HG02588 (cell line): ENCODE measurements around the gene MRGPRF.
"Not testable (repeated sequence)": the region's sequence is repeated elsewhere in the genome, so short reads cannot be mapped to it uniquely, and the experiment has no call there.

Experiments used
- ATAC-seq: cut with Tn5 transposase; IDR thresholded peaks from one replicate; pipeline ENCODE4 v1.9.1; 2021; ENCODE audit warnings: mild to moderate bottlenecking, moderate library complexity; ENCODE audit not compliant: unreplicated experiment

Gene MRGPRF

GRCh38 chr11:68992743-68993255 is 20.2 kb downstream of the MRGPRF start:
- ATAC-seq: no peak

GRCh38 chr11:68990995-68991780 is 21.9 kb downstream of the MRGPRF start:
- no peak for ATAC-seq

GRCh38 chr11:68989936-68990606 is 23.0 kb downstream of the MRGPRF start:
- ATAC-seq: no peak

DNA sequence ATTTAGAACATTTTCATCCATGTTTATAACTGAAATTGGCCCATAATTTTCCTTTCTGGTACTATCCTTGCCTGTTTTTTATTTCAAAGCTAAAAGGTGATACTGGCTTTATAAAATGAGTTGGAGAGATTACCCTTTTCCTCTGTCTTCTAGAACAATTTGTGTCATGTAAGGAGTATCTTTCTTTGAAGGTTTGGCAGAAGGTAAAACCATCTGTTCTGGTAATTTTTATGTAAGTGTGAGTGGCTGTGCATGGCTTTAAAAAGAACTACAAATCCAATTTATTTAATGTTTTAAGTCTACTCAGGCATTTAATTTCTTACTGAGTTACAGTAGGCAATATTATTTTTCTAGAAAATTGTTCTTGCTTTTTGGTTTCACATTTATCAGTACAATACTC is 24.6 kb downstream of the MRGPRF start:
- no peak for ATAC-seq

DNA sequence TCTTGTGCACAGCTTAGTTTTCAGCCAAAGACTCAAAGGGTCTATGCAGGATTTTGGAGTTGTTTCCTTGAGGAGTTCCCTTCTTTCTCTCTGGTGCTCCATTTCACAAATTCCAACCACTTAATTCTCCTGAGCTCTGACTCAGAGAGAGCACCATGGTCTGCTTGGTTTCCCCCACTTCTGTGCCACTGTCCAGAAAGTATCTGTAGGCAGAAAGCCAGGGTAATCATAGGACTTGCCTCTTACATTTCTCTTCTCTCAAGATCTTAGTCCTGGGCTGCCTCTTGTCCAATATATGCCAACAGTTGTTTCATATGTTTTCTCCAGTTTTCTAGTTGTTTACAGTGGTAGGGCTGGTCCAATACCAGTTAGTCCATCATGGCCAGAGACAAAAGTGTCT is 25.8 kb downstream of the MRGPRF start:
- ATAC-seq: no peak

- ATAC-seq: no peak
These were observed 29.2 kb downstream of the MRGPRF start for GRCh38 chr11:68983801-68984200.

DNA sequence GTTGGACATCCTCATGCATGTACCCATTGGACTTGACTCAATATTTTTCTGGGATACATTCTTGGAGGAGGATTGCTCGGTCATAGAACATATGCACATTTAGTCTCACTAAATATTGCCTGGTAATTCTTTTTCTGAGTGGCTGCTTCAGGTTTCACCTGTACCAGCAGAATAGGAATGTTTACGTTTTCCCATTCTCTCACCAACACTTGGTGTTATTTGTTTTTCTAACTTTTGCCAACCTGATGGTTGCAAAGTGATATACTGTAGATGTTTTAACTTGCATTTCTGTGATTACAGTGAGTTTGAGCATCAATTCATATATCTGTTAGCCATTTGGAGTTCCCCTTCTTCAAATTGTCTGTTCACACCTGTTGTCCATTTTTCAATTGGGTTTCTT is 30.9 kb downstream of the MRGPRF start:
- no peak for ATAC-seq

DNA sequence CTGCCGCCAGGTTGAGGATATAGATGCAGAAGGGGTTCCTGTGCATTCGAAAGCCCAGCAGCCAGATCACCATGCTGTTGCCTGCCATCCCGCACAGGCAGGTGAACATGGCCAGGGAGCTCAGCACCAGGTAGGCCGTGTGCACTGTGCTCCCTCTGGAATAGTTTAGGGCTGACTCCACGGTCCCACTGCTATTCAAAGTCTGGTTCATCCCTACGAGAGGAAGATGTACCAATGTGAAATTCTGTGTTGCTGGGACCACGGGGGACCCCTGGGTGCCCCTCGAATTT is 32.3 kb downstream of the MRGPRF start, which contains the start of gene MRGPRD:
Gene MRGPRD (minus strand): TSS at position 211 of the 290 bp plus-strand sequence. CDS start 0 bp downstream, at position 211.
- no peak for ATAC-seq

DNA sequence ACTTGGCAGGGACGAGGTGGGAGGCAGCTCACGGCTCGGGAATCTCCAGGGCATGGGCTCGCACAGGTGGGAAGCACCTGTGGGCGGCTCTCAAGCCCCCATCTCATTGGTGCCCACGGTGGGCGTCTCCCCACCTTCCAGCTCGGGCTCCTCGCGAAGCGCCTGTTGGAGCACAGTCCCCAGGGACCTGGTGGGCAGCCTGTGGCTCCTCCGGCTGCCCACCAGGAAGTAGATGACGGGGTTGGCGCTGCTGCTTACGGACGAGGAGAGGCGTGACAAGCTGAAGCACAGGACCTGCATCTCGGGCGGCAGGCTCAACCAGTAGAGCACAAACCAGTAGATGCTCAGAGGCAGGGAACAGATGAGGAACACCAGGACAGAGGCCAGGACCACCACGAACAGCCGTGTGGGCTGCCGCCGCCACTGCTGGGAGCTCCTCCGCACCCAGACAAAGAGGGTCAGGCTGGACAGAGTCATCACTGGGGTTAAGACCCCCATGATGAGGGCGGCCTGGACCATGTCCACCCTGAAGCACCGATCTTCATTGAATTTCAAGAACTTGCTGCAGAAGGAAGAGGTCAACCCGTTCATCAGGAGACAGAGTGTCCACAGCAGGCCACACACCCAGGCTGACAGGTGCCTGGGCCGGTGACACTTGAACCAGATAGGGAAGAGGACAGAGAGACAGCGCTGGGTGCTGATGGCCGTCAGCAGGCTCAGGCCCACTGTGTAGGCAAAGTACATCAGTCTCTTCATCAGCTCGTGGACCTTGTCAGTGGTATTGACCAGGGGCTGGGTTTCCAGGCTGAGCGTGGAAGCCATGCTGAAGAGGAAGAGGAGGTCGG is 32.9 kb downstream of the MRGPRF start:
- no peak for ATAC-seq

DNA sequence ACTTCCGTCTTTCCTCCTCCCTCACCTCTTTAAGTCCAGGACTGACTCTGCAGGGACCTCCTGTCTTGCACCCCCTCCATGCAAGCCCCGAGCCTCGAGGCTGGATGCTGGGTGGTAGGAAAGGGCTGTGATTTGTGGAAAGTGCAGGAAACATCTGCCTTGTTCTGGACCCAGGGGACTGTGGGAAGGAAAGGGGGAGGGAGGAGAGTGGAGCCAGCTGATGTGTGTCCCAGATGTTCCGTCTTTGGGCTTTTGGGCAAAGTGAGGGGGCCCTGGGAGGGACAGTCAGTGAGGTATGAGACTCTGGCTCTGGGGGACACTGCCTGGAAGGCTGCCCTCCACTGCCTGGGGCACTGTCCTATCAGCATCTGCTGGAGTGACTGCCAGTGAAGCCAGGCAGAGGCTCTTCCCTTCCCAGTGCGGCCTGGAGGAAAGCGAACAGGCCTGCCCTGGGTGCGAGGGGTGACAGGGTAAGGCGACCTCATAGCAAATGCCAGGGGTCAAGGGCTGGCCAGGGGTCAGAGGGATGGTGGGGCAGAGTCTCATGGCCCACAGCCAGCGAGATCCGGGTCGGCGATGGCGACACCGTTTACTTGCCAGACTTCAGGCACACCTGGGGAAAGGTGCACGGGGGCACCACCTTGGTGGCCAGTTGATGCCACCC is 34.0 kb downstream of the MRGPRF start:
- ATAC-seq: no peak

GRCh38 chr11:68978626-68978930 is 34.5 kb downstream of the MRGPRF start:
- ATAC-seq: no peak

DNA sequence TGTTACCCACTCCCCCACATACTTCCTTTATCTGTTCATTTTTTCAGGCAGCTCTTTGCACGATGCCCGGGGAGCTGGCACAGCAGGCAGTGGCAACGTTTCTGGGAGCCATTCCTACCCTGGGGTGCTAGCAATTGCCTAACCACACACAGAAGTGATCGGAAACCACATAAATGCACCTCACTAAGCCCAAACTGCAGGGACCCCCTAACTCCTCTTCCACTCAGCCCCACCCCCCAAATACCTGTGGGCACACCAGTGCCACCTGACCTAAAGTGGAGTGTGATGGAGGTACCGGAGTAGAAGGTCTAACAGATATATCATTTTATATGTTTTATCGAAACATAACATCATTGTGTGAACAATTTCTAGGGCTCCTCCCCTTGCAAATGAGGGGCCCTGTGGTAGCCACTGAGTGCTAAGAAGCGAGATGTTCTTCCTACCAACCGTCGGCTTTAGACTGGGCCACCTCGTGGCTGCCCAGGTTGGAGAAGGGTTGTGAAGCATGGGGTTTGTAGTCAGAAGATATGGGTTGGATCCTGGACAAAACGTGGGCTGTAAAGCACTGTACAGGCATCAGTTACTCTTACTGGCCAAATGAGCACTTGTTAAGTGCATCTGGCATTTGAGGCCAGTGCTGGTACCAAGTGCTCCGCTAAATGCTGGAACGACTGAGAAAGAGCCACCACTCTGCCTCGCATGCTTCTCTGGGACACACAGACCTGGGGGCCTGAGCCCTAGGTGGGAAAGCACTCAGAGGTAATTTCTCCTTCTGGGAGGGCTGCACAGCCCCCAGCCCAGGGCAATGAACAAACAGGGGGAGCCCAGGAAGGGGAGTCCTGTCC is 35.0 kb downstream of the MRGPRF start:
- ATAC-seq: no peak

DNA sequence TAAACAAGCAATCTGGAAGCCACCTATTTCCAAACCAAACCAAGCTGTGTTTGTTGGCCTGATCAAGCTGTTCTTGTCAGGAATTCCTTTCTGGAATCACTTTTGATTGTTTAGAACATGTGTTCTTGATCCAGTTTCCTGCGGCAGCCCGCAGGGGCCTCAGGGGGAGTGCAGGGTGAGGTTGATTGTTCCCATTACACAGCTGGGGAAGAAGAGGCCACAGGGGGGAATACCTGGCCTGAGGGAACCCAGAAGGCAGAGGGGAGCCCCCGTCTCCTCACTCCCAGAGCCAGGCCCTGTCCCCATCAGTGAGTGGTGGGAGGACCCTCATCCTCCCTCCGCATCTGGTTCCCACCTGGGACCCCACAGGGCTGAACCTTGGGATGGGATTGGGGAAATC is 36.5 kb downstream of the MRGPRF start:
- no peak for ATAC-seq

GRCh38 chr11:68976095-68976494 is 37.0 kb downstream of the MRGPRF start:
- no peak for ATAC-seq

DNA sequence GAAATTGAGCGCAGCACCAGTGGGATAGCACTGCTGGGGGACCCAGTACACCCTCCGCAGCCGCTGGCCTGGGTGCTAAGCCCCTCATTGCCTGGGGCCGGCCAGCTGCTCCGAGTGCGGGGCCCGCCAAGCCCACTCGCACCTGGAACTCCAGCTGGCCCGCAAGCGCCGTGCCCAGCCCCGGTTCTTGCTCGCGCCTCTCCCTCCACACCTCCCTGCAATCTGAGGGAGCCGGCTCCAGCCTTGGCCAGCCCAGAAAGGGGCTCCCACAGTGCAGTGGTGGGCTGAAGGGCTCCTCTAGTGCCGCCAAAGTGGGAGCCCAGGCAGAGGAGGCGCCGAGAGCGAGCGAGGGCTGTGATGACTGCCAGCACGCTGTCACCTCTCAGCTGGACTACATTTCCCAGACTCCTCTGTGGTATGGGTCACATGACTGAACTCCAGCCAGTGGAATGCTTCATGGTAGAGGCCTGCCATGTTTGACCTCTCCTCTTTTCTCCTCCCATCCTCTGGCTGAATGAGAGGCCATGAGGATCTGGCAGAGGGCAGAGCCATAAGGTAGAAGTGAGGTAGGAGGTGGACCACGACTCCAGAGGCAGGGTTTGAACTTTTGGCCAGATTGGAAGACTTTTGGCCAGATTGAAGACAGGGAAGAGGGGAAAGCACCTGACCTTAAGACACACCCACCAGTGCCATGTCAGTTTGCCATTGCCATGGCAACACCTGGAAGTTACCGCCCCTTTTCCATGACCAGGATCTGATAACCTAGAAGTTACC is 38.4 kb downstream of the MRGPRF start:
- ATAC-seq: no peak

GRCh38 chr11:68973706-68974105 is 39.3 kb downstream of the MRGPRF start:
- ATAC-seq: not testable (repeated sequence)

GRCh38 chr11:68973219-68973618 is 39.8 kb downstream of the MRGPRF start:
- no peak for ATAC-seq

GRCh38 chr11:68970921-68971636 is 42.0 kb downstream of the MRGPRF start:
- no peak for ATAC-seq

- ATAC-seq: no peak
These were observed 43.7 kb downstream of the MRGPRF start for GRCh38 chr11:68969386-68969785.
